ENCODE results near the gene MRE11.

Gene MRE11

DNA sequence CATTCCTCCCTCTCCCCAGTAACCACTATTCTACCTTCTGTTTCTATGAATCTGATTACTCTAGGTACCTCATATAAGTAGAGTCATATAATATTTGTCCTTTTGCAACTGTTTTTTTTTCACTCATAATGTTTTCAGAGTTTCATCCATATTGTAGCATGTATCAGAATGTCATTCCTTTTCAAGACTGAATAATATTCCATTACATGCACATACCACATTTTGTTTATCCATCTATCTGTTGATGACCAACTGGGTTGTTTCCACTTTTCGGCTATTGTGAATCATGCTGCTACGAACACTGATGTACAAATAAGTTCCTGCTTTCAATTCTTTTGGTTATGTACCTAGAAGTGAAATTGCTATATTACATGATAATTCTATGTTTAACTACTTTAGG is 40.7 kb downstream of the MRE11 start:
- DNase-seq (ENCODE audit: low read depth), result no peak
- H3K4me3 ChIP-seq (ENCODE audit: low read length), result no peak overlapping the region
- TF ChIP-seq, protein P1, sequence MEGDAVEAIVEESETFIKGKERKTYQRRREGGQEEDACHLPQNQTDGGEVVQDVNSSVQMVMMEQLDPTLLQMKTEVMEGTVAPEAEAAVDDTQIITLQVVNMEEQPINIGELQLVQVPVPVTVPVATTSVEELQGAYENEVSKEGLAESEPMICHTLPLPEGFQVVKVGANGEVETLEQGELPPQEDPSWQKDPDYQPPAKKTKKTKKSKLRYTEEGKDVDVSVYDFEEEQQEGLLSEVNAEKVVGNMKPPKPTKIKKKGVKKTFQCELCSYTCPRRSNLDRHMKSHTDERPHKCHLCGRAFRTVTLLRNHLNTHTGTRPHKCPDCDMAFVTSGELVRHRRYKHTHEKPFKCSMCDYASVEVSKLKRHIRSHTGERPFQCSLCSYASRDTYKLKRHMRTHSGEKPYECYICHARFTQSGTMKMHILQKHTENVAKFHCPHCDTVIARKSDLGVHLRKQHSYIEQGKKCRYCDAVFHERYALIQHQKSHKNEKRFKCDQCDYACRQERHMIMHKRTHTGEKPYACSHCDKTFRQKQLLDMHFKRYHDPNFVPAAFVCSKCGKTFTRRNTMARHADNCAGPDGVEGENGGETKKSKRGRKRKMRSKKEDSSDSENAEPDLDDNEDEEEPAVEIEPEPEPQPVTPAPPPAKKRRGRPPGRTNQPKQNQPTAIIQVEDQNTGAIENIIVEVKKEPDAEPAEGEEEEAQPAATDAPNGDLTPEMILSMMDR (conservative IDR thresholded peaks at IDR 0.05; ENCODE audit: low read length), result no peak

DNA sequence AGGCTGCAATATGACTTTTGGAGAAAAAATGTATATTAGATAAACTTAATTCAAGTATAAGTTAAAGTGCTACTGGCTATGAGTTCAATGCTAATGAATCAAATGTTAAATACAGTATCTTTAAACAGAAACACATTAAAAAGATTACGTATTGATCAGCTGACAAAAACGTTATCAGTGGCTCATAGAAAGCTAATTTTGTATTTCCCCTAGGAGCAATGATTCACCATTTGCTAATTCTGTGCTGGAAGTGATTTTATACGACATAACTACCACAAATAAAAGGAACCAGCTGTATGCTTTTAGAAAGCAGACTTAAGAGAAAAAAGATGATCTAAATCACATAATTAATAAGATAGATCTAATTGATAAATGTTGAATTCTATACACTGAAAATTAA is 43.6 kb downstream of the MRE11 start:
- peak; percentile 35 for DNase-seq (ENCODE audit: low read depth)

DNA sequence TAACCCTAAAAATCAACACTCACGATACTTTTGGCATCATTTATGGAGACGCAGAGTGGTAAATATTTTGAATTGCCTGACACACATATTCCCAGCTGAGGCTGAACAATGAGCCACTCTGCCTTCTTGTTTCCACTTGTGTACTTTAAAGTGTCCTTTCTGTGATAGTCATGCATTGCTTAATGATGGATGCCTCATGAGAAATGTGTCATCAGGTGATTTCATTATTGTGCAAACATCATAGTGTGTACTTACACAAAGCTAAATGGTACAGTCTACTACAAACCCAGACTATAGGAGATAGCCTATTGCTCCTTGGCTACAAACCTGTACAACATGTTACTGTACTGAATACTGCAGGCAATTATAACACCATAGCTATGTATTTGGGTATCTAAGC is 44.2 kb downstream of the MRE11 start:
- TF ChIP-seq, protein P1 (conservative IDR thresholded peaks at IDR 0.05; ENCODE audit: low read length), result no peak
- H3K4me3 ChIP-seq (ENCODE audit: low read length), result no peak overlapping the region
- DNase-seq (ENCODE audit: low read depth), result peak; percentile 77

More for the DNA sequence above, 43.6 kb downstream of the MRE11 start:
- H3K4me3 ChIP-seq (ENCODE audit: low read length), result no peak overlapping the region
- TF ChIP-seq, protein P1 (conservative IDR thresholded peaks at IDR 0.05; ENCODE audit: low read length), result no peak

DNA sequence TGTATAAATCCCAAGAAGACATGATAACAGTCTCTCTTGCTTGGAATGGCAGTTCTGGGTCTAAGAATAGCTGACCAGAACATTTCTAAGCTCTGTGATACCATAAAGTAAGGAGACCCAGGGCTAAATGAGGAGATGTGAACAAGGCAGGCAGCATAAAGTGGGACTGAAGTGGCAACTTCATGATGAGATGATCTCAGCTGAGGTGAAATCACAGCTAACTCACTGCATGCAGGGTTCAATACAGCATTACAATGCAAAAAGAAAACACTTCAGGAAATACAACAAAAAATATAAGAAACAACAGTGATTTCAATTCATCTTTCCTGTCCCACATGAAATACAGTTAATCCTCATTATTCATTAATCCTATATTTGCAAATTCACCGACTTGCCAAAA is 44.6 kb downstream of the MRE11 start:
- no peak for DNase-seq (ENCODE audit: low read depth)
- TF ChIP-seq, protein P1 (conservative IDR thresholded peaks at IDR 0.05; ENCODE audit: low read length), result no peak
- no peak overlapping the region for H3K4me3 ChIP-seq (ENCODE audit: low read length)

DNA sequence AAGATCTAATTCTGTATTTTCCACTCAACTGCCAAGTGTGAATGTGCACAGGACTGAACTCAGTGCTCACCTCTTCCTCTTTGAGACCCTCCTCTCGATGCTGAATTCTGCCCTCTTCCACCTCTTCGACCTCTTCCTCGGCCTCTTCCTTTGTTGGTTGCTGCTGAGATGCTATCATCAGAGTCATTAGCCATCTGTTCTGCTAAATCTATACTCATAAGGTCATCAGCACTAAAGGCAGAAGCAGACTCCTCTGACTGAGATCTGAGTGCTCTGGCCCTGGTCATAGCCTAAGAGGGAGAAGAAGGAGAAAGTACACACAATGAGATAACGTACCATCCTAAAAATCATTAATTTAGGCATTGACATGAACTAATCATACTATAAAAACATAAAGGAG is 46.5 kb downstream of the MRE11 start:
- TF ChIP-seq, protein P1 (conservative IDR thresholded peaks at IDR 0.05; ENCODE audit: low read length), result no peak
- no peak for DNase-seq (ENCODE audit: low read depth)

DNA sequence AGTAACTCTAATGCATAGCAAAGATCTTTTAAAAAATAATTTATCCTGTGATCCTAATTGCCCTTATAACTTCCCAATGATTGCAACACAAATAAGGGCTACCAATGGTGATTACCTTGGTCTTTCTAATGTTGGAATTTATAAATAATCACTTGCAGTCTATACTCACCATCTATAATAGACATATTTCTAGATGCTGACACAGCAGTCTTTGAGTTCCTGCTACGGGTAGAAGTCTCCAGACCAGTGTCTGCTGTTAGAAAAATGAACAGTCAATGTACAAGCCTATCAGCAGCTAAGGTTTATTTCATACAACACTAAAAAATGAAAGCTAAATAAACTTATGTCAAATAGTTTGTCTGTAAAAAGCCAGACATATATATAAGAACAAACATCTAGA is 48.0 kb downstream of the MRE11 start:
- TF ChIP-seq, protein P1 (conservative IDR thresholded peaks at IDR 0.05; ENCODE audit: low read length), result no peak
- no peak overlapping the region for H3K4me3 ChIP-seq (ENCODE audit: low read length)
- DNase-seq (ENCODE audit: low read depth), result no peak

More for the DNA sequence above, 46.5 kb downstream of the MRE11 start:
- no peak overlapping the region for H3K4me3 ChIP-seq (ENCODE audit: low read length)

DNA sequence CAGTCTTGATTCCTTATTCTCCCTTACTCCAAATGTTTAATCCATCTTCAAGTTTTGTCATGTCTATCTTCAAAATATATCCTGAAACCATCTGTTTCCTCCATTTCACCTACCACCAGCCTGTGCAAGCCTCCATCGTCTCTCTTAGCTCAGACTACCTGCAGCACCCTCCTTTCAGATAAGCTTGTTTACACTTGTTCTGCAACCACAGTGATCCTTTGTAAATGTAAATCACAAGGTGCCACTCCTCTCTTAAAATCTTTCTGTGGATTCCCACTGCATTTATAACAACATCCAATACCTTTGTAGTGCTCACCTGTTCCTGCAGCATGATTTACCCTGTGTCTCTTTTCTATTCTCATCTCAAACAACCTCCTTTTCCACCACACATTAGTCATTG is 60.6 kb downstream of the MRE11 start:
- DNase-seq (ENCODE audit: low read depth), result no peak
- TF ChIP-seq, protein P1 (conservative IDR thresholded peaks at IDR 0.05; ENCODE audit: low read length), result no peak
- H3K4me3 ChIP-seq (ENCODE audit: low read length), result no peak overlapping the region

Data from AG10803 (cell line).